Coronary artery (tissue), 2 donors: Measurements from ENCODE around the gene GDPD5.

Experiments used
- DNase-seq: peaks from one replicate; pipeline ENCODE4 v3.0.0-alpha.2; 2017; ENCODE audit warnings: low spot score
- H3K27ac ChIP-seq, 2 donors: fragments of 200-600 bp; sonication (generic); one replicate each; pipeline ENCODE4 v1.5.1; 2016 to 2019
- H3K4me3 ChIP-seq: fragments of 200-600 bp; sonication (generic); 2 replicates; pipeline ENCODE4 v1.5.1; 2016; ENCODE audit warnings: mild to moderate bottlenecking, moderate library complexity
- TF ChIP-seq, protein P1 (sequence below): fragments of 200-600 bp; sonication (generic); IDR thresholded peaks from one replicate; pipeline ENCODE4 v1.5.1; 2019; ENCODE audit warnings: antibody characterized with exemption

The GDPD5 gene

DNA sequence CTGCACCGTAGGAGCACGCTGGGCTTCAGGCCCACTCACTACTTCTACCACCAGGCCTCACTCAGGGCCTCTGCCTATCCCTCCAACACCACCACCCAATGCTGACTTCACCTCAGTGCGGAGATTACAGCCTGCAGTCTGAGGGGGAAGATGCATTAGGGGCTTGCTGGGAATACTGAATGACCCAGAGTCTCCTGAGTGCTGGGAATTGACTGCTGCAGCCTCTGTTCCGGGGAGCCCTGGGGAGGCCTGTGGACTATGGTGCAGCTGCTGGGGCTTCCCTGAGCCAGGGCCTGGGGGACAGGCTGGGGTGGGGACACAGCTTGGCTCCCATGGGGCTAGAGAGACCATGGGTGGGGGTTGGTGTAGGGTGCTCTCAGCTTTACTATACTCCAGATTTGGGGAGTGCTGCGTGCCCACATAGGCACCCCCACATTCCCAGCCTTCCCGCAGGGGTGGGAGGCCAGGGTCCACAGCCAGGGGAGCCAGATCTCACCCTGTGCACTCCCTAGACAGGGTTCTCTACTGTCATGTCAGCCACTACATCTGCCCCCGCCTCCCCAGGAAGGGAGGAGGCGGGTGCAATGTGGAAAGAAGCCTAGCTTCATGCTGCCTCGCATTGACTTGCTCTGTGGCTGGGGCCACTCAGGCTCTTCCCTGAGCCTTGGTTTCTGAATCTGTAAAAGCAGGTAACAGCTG is 44.4 kb downstream of the GDPD5 start:
- no peak overlapping the region for H3K4me3 ChIP-seq
- DNase-seq: no peak
- H3K27ac ChIP-seq: no peak overlapping the region
- TF ChIP-seq, protein P1, sequence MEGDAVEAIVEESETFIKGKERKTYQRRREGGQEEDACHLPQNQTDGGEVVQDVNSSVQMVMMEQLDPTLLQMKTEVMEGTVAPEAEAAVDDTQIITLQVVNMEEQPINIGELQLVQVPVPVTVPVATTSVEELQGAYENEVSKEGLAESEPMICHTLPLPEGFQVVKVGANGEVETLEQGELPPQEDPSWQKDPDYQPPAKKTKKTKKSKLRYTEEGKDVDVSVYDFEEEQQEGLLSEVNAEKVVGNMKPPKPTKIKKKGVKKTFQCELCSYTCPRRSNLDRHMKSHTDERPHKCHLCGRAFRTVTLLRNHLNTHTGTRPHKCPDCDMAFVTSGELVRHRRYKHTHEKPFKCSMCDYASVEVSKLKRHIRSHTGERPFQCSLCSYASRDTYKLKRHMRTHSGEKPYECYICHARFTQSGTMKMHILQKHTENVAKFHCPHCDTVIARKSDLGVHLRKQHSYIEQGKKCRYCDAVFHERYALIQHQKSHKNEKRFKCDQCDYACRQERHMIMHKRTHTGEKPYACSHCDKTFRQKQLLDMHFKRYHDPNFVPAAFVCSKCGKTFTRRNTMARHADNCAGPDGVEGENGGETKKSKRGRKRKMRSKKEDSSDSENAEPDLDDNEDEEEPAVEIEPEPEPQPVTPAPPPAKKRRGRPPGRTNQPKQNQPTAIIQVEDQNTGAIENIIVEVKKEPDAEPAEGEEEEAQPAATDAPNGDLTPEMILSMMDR: no peak

DNA sequence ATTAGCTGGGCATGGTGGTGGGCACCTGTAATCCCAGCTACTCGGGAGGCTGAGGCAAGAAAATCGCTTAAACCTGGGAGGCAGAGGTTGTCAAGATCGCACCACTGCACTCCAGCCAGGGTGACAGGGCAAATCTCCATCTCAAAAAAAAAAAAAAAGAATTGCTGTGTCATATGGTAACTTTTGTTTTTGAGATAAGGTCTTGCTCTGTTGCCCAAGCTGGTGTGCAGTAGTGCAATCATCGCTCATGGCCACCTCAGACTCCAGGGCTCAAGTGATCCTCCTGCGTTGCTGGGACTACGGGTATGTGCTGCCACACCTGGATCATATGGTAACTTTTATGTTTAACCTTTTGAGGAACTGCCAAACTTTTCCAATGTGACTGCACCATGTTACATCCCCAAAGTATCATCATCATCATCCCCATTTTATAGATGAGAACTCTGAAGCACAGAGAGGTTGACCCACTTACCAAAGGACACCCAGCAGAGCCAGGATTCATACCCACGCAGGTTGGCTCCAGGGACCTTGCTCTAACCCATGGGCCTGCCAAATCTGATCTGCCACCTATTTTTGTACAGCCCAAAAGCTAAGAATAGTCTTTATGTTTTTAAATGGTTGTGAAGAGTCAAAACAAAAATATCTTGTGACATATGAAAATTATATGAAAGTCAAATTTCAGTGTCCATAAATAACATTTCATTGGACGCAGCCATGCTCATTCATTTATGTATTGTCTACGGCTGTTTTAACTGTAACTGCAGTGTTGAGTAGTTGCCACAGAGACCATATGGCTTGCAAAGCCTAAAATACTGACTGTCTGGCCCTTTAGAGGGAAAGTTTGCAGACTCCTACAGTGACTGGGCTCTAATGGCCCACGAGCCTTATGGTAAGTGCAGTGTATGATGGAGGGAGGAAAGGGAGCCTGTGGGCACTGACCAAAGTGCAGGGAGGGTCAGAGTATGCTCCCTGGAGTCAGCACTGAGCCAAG is 45.3 kb downstream of the GDPD5 start:
- TF ChIP-seq, protein P1: no peak
- no peak overlapping the region for H3K4me3 ChIP-seq
- DNase-seq: no peak
- no peak overlapping the region for H3K27ac ChIP-seq

DNA sequence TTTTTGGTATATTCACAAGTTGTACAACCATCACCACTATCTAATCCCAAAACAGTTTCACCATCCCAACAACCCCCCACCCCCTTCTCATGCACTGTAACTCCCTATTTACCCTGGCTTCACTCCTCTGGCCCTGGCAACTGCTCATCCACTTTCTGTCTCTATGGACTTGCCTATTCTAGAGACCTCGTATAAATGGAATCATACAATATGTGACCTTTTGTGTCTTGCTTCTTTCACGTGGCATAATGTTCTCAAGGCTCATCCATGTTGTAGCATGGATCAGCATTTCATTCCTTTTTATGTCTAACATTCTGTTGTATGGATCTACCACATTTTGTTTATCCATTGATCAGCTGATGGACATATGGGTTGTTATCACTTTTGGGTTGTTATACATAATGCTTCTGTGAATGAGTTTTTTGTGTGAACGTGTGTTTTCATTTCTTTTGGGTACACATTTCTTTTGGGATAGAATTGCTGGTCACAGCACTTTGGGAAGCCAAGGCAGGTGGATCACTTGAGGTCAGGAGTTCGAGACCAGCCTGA is 46.1 kb downstream of the GDPD5 start:
- TF ChIP-seq, protein P1: no peak
- no peak overlapping the region for H3K27ac ChIP-seq
- no peak for DNase-seq
- no peak overlapping the region for H3K4me3 ChIP-seq

DNA sequence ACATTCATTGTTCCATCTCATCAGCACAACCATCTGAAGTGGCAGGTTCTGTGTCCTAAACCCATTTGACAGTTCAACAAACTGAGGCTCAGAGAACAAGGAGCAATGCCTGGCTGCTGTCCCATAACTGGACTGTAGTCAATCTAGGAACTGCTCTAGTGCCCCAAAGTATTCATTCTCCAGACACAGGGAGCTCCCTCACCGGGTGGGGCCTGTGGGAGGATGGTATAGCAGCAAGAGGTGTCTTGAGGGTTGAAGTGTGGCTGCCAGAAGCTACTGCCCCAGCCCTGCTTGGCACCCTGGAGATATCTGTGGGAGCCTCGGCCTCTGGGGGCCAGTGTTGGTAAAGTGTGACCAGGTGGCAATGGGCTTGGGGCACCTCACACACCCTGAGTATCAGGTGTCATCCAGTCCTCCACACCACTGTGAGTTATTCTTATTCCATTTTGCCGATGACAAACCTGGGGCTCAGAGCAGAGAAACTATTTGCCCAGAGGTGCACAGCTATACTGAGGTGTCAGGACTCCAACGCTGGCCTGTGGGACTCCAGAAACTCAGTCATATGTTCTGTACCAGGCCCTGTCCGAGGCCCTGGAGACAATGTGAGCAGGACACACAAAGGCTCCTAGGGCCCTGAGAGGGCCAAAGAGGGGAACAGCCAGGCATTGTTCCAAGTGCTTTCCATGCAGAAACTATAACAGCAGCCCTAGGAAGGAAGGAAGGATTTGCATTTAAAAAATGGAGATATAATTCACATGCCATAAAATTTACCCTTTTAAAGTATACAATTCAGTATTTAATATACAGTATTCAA is 46.8 kb downstream of the GDPD5 start:
- Histone ChIP-seq H3K27ac (no peak overlapping the region), H3K4me3 (no peak overlapping the region)
- TF ChIP-seq, protein P1: no peak
- no peak for DNase-seq

DNA sequence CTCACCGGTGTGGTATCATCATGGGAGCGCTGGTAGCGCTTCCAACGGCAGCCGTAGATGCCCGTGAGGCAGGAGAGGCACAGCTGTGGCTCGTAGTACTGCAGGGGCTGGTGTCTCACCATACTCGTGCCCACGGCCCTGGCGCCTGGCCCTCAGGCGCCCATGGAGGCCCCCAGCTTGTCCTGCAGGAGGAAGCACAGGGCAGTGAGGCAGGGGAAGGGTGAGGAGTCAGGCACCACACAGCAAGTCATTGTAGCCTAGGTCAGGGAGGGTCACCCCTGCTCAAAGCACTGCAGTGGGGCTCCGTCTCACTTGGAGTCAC is 48.2 kb downstream of the GDPD5 start:
- Histone ChIP-seq H3K27ac (no peak overlapping the region), H3K4me3 (no peak overlapping the region)
- no peak for DNase-seq
- TF ChIP-seq, protein P1: no peak

DNA sequence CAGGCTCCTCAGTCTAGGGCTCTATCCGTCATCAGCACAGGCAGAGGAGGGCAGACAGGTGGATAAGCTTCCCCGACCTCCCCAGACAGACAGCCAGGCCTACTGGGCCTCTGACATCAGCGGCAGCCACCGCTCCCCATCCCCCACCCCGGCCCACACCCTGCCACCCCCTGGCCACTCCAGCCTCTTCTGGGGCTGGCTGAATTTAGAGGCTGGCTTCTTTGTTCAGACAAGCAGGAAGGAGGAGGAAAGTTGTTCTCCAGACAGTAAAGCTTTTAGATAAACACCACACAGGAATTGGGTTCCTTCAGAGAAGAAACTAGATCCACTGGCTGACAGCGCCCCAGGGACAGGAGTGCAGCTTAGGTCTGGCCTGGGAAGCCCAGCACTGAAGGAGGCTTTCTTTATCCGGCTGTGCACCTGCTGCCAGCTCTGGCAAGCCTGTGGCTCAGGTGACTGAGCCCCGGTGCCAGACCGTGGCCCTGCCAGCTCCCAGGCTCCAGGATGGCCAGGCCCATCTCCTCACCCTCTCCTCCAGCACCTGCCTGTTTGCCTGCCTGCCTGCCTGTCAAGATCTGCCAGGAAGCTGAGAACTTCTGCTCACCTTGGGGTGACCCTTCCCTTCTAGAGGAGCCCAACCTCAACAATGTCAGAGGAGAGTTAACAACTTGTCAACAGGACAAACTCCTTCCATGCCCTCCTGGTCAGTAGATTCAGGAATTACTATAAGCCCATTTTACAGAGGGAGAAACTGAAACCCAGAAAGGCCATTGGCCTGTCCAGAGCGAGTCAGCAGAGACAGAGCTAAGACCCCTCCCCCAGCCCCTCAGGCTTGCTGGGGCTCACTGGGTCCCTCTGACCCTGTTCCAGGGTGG is 48.8 kb downstream of the GDPD5 start:
- Histone ChIP-seq H3K4me3 (no peak overlapping the region), H3K27ac (peak overlapping the region in 1 of 2 donors; percentile 65)
- no peak for DNase-seq

More for the DNA sequence above, 48.8 kb downstream of the GDPD5 start:
- TF ChIP-seq, protein P1: no peak
